Ecto neural progenitor cell (in vitro differentiated cells): ENCODE results near the gene BAZ1A.

ENCODE experiments used
- DNase-seq: peaks from one replicate; pipeline ENCODE4 v3.0.0-alpha.2; 2018; ENCODE audit warnings: low spot score

BAZ1A gene

GRCh38 chr14:34722723-34723545 lies 152.2 kb downstream of the BAZ1A start:
- DNase-seq, result no peak

GRCh38 chr14:34721129-34721528 lies 154.0 kb downstream of the BAZ1A start:
- DNase-seq, result no peak

- no peak for DNase-seq
These were observed 156.3 kb downstream of the BAZ1A start for GRCh38 chr14:34718750-34719304.

- DNase-seq, result no peak
These were observed 159.9 kb downstream of the BAZ1A start for GRCh38 chr14:34715127-34715863.

GRCh38 chr14:34714320-34715126 lies 160.6 kb downstream of the BAZ1A start, which contains the start of gene CFL2:
Gene CFL2, minus strand, starts transcription at chr14:34714593. Its CDS starts 53 bp downstream, at chr14:34714540.
- DNase-seq, result peak; percentile 90

GRCh38 chr14:34713681-34714319 lies 161.4 kb downstream of the BAZ1A start:
- DNase-seq, result no peak

GRCh38 chr14:34713122-34713680 lies 162.0 kb downstream of the BAZ1A start:
- DNase-seq, result no peak

- no peak for DNase-seq
These were observed 163.1 kb downstream of the BAZ1A start for GRCh38 chr14:34711796-34712712.

GRCh38 chr14:34711169-34711568 lies 164.0 kb downstream of the BAZ1A start:
- DNase-seq, result no peak

GRCh38 chr14:34710744-34711143 lies 164.4 kb downstream of the BAZ1A start:
- DNase-seq, result no peak

- DNase-seq, result no peak
These were observed 165.2 kb downstream of the BAZ1A start for GRCh38 chr14:34710006-34710405.

- no peak for DNase-seq
These were observed 167.4 kb downstream of the BAZ1A start for GRCh38 chr14:34707722-34708121.
